Ishikawa (cell line): ENCODE results near the gene FKBP9.

Experiments used
- CEBPB ChIP-seq: IDR thresholded peaks from 2 replicates; pipeline ENCODE4 v1.6.1; 2012
- FOXM1 ChIP-seq: IDR thresholded peaks from 2 replicates; pipeline ENCODE4 v1.6.1; 2012; ENCODE audit warnings: low read depth, borderline replicate concordance
- MAX ChIP-seq: IDR thresholded peaks from 2 replicates; pipeline ENCODE4 v1.6.1; 2012
- TAF1 ChIP-seq: IDR thresholded peaks from 2 replicates; pipeline ENCODE4 v1.6.1; 2012; ENCODE audit warnings: low read depth, mild to moderate bottlenecking
- TEAD4 ChIP-seq: IDR thresholded peaks from 2 replicates; pipeline ENCODE4 v1.6.1; 2012
- YY1 ChIP-seq: IDR thresholded peaks from 2 replicates; pipeline ENCODE4 v1.6.1; 2012; ENCODE audit warnings: low read depth

GRCh38 chr7:32941681-32942414 is 15.4 kb upstream of the FKBP9 start:
- no peak for TF ChIP-seq YY1
- no peak for TF ChIP-seq MAX
- TF ChIP-seq FOXM1: no peak
- TF ChIP-seq TAF1: no peak; the same call in 1 of the 2 replicates
- no peak for TF ChIP-seq TEAD4
- TF ChIP-seq CEBPB: no peak
